ENCODE results near the gene SOHLH1. TPM values are rescaled to one million over a fixed set of nuclear protein-coding genes. Genes with fewer than 3 reads are reported as not detected.

SOHLH1 gene
- total RNA-seq, 1 donor from 2014 or later = not detected

- DNase-seq = no peak
- Histone ChIP-seq H3K36me3 (no peaks in the 10 kb centered on the region), H3K4me3 (no peak overlapping the region), H3K27me3 (peaks cover 11% of the 10 kb centered on the region), H3K4me1 (no peaks in the 10 kb centered on the region), H3K9me3 (no peaks in the 10 kb centered on the region), H3K27ac (no peak overlapping the region)
- no peak for ATAC-seq
- intact Hi-C loops (cut with DNase I) = no loop called here
- TF ChIP-seq, protein P1, sequence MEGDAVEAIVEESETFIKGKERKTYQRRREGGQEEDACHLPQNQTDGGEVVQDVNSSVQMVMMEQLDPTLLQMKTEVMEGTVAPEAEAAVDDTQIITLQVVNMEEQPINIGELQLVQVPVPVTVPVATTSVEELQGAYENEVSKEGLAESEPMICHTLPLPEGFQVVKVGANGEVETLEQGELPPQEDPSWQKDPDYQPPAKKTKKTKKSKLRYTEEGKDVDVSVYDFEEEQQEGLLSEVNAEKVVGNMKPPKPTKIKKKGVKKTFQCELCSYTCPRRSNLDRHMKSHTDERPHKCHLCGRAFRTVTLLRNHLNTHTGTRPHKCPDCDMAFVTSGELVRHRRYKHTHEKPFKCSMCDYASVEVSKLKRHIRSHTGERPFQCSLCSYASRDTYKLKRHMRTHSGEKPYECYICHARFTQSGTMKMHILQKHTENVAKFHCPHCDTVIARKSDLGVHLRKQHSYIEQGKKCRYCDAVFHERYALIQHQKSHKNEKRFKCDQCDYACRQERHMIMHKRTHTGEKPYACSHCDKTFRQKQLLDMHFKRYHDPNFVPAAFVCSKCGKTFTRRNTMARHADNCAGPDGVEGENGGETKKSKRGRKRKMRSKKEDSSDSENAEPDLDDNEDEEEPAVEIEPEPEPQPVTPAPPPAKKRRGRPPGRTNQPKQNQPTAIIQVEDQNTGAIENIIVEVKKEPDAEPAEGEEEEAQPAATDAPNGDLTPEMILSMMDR (IDR thresholded peaks at IDR 0.05) = no peak
Measured at GRCh38 chr9:135745189-135745588, 45.9 kb upstream of the SOHLH1 start.

DNA sequence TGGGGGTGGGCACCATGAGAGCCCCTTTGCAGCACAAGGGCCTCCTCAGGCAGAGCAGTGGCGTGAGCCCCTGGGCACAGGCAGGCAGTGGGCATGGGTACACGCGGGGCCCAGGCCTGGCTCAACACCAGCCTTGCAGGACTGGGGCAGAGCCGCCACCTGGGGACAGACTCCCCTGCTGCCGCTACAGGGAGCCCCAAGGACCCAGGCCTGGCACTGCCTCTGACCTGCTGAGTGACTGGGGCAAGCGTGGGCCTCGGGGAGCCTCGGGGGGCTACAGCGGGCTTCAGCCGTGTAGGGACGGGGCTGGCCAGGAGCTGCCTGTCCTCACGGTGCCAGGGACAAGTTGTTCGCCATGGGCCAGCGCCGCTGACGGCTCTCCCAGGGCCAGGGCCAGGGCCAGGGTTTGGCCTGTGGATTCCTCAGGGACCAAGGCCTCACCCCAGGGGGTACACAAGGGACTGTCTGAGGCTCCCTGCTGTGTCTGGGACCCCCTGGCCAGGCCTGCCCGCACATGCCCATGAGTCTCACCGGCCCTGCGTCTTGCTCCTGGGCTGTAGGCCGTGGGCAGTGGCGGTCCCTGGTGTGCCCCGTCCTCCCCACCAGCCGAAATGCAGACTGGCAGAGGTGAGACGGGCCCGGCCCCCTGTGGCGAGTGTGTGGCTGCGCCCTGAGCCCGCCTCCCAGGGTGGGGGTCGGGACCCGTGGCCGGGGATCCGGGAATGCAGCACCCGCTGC, 45.2 kb upstream of the SOHLH1 start:
- H3K4me3 ChIP-seq = no peak overlapping the region
- no peaks in the 10 kb centered on the region for H3K9me3 ChIP-seq
- H3K4me1 ChIP-seq = no peaks in the 10 kb centered on the region
- no peak overlapping the region for H3K27ac ChIP-seq
- peaks cover 13% of the 10 kb centered on the region for H3K27me3 ChIP-seq
- intact Hi-C loops (cut with DNase I) = no loop called here
- no peaks in the 10 kb centered on the region for H3K36me3 ChIP-seq
- ATAC-seq = no peak
- DNase-seq = no peak
- TF ChIP-seq, protein P1 (IDR thresholded peaks at IDR 0.05) = no peak

GRCh38 chr9:135743546-135744332, 44.5 kb upstream of the SOHLH1 start:
- no peaks in the 10 kb centered on the region for H3K36me3 ChIP-seq
- DNase-seq (no peak), ATAC-seq (no peak)
- no peaks in the 10 kb centered on the region for H3K4me1 ChIP-seq
- intact Hi-C loops (cut with DNase I) = no loop called here
- H3K27me3 ChIP-seq = peaks cover 14% of the 10 kb centered on the region
- no peak overlapping the region for H3K27ac ChIP-seq
- H3K9me3 ChIP-seq = no peaks in the 10 kb centered on the region
- TF ChIP-seq, protein P1 (IDR thresholded peaks at IDR 0.05) = no peak
- H3K4me3 ChIP-seq = no peak overlapping the region

- H3K36me3 ChIP-seq = no peaks in the 10 kb centered on the region
- H3K4me1 ChIP-seq = no peaks in the 10 kb centered on the region
- ATAC-seq = no peak
- no peak for DNase-seq
- H3K9me3 ChIP-seq = no peaks in the 10 kb centered on the region
- TF ChIP-seq, protein P1 (IDR thresholded peaks at IDR 0.05) = no peak
- H3K27me3 ChIP-seq = peaks cover 22% of the 10 kb centered on the region
- no peak overlapping the region for H3K4me3 ChIP-seq
- H3K27ac ChIP-seq = no peak overlapping the region
- intact Hi-C loops (cut with DNase I) = no loop called here
Measured at GRCh38 chr9:135743021-135743420, 43.7 kb upstream of the SOHLH1 start.

GRCh38 chr9:135741276-135742219, 42.3 kb upstream of the SOHLH1 start:
- intact Hi-C loops (cut with DNase I) = no loop called here
- no peak overlapping the region for H3K4me3 ChIP-seq
- H3K27ac ChIP-seq = no peak overlapping the region
- H3K4me1 ChIP-seq = no peaks in the 10 kb centered on the region
- H3K9me3 ChIP-seq = no peaks in the 10 kb centered on the region
- TF ChIP-seq, protein P1 (IDR thresholded peaks at IDR 0.05) = no peak
- peaks cover 35% of the 10 kb centered on the region for H3K27me3 ChIP-seq
- H3K36me3 ChIP-seq = no peaks in the 10 kb centered on the region
- ATAC-seq = no peak
- DNase-seq = no peak

Measured in upper lobe of right lung (tissue), 1 donor.